ENCODE measurements around the gene SMAD3.
A peak's percentile ranks its signal among the peaks of the same experiment; 100 is the strongest.
"Not testable (repeated sequence)": the region's sequence is repeated elsewhere in the genome, so short reads cannot be mapped to it uniquely, and the experiment has no call there.

The SMAD3 gene

GRCh38 chr15:67142092-67142766 is 76.8 kb downstream of the SMAD3 start:
- DNase-seq (ENCODE audit: low read depth), result no peak

DNA sequence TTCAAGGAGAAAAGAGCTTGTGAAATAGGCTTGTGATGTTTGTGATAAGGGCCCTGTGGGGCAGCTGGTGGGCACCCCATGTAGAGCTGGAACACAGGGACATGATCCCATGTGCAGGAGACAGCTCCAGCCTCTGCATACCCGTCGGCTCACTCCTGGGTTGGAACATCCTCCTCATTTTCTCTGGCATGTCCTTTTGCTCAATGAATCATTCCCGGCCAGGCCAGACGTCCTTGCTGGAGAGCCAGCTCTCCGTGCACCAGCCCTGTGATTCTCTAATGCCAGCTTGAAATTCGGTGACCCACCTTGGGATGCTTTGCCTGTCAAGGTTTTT is 77.3 kb downstream of the SMAD3 start:
- DNase-seq (ENCODE audit: low read depth), result no peak

DNA sequence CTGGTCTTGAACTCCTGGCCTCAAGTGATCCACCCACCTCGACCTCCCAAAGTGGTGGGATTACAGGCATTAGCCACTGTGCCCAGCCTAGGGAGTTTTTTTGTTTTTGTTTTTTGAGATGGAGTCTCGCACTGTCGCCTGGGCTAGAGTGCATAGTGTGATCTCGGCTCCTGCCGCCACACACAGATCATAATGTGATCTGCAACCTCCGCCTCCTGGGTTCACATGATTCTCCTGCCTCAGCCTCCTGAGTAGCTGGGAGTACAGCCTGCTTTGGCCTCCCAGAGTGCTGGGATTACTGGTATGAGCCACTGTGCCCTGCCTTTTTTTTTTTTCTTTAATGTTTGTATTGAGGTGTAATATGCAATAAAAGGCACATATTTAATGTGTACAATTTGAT is 78.2 kb downstream of the SMAD3 start:
- no peak for DNase-seq (ENCODE audit: low read depth)

DNA sequence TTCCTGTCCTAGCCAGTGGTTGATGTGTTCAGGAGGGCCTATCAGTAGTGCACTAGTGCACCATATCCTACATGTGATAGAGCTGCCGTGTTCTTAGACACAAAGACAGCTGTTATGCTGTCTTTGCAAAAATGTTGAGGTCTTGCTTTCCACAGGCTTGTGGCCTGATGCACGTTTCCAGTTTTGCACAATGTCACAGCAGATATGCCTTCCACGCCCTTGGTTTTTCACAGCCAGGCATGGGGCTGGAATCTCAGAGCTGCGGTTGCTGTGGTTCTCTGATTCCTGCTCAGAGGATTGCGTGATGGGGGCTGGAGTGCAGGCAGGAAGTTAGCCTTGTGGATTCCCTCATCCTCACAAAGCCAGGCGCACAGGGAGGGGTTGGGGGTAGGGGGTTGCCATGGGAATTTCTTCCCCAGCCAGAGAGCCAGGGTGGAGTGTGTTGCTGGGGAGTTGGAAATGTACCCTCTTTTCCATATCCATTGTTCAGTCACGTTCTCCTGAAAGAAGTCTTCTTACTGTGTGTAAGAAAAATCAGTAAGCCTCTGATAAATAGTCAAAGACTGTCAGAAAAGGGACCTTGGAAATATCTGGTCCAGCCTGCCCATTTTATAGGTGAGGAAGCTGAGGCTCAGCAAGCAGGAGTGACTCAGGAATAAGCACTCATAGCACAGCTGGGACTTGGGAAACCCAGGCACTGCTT is 79.4 kb downstream of the SMAD3 start:
- DNase-seq (ENCODE audit: low read depth), result peak; percentile 79

GRCh38 chr15:67145312-67145610 is 79.9 kb downstream of the SMAD3 start:
- DNase-seq (ENCODE audit: low read depth), result no peak

DNA sequence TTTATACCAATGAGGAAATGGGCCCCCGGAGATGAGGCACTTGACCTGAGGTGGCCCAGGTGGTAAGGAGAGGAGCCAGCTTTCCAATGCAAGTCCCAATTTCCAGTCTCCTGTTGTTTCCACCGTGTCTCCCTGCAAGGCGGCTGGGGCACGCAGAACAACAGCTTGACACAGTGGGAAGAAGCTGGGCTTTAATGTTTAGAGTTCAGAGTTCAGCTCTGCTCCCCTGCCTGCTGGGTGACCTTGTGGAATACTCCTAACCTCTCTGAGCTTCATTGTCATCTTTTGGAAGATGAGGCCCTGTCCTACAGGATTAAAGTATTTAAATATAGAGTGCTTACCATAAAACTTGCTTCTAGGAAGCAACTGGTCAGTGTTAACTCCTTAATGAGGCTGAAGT is 80.3 kb downstream of the SMAD3 start:
- DNase-seq (ENCODE audit: low read depth), result no peak

- DNase-seq (ENCODE audit: low read depth), result no peak
Observed at GRCh38 chr15:67146234-67146633, 80.8 kb downstream of the SMAD3 start.

- DNase-seq (ENCODE audit: low read depth), result no peak
Observed at GRCh38 chr15:67146875-67147381, 81.5 kb downstream of the SMAD3 start.

GRCh38 chr15:67147396-67147949 is 82.1 kb downstream of the SMAD3 start:
- no peak for DNase-seq (ENCODE audit: low read depth)

DNA sequence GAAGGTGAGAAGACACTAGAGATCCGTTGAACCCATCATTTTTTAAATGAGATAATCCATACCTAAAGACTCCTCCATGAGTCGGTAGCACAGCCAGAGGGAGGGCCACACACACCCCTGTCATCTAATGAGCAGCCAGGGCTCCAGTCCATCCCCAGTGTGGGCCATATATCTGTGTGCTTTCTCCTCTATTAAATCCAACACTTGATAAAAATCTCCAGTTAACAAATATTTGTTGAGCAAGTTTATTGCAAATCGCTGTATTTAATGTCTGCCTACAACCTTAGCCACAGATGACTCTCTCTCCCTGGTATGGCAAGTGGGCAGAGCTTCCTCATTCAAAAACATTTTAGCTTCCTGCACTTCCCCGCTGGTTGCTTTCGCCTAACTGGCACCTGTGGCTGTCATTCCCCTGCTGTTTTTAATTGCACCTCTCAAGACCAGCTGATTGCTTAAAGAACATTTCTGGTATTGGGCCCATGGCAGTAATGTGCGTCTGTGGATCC is 82.8 kb downstream of the SMAD3 start:
- peak; percentile 70 for DNase-seq (ENCODE audit: low read depth)

GRCh38 chr15:67149068-67149772 is 83.8 kb downstream of the SMAD3 start:
- no peak for DNase-seq (ENCODE audit: low read depth)

GRCh38 chr15:67149773-67150022 is 84.3 kb downstream of the SMAD3 start:
- DNase-seq (ENCODE audit: low read depth), result no peak

DNA sequence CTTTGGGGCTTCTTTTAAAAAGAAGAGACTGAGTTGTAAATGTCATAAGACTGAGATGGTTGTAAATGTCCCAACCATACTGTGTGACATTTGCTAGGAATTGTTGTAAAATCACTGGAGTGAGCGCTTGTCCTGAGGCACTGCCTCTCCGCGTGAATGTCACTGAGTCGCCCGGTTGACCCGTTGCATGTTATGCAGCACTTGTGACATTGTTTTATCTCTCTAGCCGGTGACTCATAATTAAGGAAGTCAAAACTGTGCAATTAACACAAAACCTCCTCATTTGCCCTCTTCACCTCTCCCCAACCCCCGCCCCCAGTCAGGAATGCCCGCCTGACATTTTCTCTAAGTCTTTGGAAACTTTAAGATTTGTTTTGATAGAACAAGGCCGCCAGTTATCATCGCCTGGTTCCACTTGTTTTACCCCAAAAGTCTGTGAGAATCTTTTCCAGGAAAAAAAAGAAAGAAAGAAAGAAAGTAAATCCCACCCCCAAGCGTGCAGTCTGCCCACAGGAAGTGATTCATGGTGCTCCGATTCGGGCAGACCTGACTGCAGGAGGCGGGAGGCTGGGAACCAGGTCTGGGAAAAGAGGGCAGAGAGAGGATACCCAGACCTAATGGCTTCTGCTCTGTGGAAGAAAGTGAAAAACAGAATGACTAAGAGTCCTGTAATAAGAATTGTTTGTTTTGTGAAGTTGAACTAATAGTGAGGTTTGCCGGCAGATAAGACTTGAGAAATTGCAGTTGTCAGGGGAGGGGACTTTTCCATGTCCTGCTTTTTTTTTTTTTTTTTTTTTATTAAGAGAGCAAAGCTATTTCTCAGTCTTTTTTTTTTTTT is 84.8 kb downstream of the SMAD3 start:
- peak; percentile 96 for DNase-seq (ENCODE audit: low read depth)

DNA sequence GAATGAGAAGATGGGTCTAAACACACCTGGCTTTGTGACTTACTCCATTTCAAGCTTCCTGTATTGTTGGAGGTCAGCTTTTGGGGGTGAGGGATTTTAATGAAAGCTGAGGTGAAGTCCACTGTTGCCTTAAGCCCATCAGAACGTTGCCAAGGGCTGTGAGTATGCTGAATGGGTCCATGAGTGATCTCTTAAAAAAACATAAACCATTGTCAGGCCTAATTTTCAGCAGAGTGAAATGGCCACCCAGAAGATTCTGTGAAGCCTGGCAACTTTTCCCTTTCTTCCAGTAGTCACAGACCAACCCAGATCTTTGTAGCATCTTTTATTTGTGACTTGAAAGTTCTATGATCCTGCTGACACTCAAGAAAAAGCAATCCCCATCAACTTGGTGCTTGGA is 87.0 kb downstream of the SMAD3 start:
- no peak for DNase-seq (ENCODE audit: low read depth)

DNA sequence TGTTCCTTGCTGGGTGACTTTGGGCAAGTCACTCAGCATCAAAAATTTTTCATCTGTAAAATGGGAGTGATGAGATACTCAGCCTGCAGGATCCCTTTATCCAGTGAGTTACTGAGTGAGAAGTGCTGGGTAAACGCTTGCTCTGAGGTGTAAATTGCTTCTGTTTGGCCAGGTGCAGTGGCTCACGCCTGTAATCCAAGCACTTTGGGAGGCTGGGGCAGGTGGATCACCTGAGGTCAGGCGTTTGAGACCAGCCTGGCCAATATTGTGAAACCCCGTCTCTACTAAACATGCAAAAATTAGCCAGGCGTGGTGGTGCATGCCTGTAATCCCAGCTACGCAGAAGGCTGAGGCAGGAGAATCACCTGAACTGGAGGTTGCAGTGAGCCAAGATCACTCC is 87.6 kb downstream of the SMAD3 start:
- DNase-seq (ENCODE audit: low read depth), result not testable (repeated sequence)

GRCh38 chr15:67154249-67154648 is 88.8 kb downstream of the SMAD3 start:
- no peak for DNase-seq (ENCODE audit: low read depth)

DNA sequence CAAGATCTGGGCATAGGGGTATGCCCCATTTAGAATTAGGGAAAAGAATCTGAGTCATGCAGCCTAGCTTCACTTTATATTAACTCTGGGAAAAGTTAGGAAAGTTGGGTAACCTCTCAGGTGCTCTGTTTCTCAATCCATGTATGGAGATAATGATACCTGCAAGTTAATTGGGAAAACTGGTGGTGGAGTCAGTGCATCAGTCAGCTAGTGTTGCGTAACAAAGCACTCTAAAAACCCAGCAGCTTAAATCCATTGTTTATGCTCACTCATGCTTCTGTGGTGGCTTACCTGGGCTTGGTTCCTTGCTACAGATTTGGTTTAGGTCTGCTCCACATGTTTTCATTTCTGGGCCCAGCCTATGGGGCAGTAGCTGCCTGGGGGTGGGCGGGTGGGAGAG is 91.0 kb downstream of the SMAD3 start:
- no peak for DNase-seq (ENCODE audit: low read depth)

GRCh38 chr15:67156834-67157233 is 91.4 kb downstream of the SMAD3 start:
- no peak for DNase-seq (ENCODE audit: low read depth)

DNA sequence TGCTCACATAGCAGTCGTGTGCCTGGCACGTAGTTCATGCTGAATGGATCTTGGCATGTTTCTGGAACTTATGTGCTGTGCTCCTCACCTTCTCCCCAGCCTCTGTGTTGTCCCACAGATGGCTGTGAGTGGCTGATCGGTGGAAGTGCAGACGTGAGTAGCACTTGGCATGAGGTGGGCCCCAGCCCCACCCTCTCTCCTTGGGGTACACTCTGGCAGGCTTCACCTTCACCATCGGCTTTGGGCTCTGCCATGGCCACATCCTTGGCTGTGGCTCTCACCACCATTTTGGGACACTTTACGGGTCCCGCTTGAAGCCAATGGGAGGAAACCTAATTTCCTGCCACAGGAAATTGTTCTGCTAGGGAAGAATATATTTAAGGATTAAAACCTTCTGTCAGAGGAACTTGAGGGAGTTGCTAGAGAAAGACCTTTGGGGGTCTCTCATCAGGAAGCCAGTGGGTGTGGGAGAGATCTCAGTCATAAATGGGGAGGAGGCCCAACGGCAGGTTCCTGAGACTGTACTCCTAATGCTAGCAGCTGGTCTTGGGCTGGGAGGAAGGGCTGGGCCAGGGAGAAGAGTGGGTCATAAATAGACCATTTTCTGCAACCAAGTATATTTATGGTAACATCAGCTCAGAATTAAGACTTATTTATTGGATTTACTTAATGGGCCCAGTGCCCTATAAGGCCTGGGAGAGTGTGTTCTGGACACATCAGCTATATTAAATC is 92.3 kb downstream of the SMAD3 start:
- DNase-seq (ENCODE audit: low read depth), result no peak

- DNase-seq (ENCODE audit: low read depth), result no peak
Observed at GRCh38 chr15:67158367-67158766, 93.0 kb downstream of the SMAD3 start.

DNA sequence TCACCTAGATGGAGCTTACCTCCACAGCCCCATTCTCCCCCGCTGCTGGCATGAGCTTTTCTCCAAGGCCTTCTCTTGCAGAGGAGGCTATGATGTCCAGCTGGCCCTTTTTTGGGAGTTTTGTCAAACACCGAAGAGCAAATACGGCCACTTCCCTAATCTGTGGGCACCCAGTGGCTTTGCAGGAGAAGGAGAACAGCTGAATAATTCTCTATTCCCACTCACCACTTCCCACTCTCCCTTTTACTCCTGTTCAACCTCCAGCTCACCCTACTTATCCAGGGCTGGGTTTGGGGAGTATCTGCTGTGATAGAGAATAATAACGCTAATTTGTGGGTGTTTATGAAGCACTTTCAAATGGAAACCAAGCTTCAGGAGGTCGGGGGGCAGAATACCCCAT is 96.0 kb downstream of the SMAD3 start:
- DNase-seq (ENCODE audit: low read depth), result no peak

DNA sequence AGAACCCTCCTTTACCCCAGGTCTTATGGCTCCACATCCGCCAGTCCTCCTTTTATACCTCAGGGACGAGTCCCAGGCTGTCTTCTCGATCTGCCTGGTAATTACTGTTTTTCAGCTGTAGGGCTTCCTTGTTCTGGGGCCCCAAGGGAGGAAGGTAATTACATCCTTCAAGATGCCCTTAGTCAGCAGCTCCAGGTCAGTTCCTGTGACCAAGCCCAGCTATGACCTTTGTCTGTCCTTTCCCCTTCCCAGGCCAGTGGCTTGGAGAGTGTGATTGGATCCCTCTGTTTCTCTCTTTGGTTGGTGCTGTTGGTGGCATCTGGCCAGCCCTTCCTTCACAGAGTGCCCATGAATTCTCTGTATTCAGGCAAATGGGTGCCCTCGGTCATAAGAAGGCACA is 96.5 kb downstream of the SMAD3 start:
- no peak for DNase-seq (ENCODE audit: low read depth)

All from GM04503 (cell line).